ENCODE measurements around the gene NOTCH4. TPM values are rescaled to one million over a fixed set of nuclear protein-coding genes. Genes with fewer than 3 reads are reported as not detected.

Gene NOTCH4
- total and polyA plus RNA-seq, 9 of the 15 experiments (the other 6 are each of a cell fraction or from before 2014, with no cell fraction given) = 0.24 to 4.3 (median 1.7) TPM

- TF ChIP-seq ETS1 (conservative IDR thresholded peaks at IDR 0.05; ENCODE audit: control insufficient read depth, low read depth, low read length) (no peak), ZNF311 (CRISPR knock-in tag; IDR thresholded peaks at IDR 0.05) (no peak), DMBX1 (CRISPR knock-in tag; IDR thresholded peaks at IDR 0.05; ENCODE audit: borderline replicate concordance) (no peak), RNF2 (IDR thresholded peaks at IDR 0.05) (no peak), E4F1 (CRISPR knock-in tag; IDR thresholded peaks at IDR 0.05; ENCODE audit: borderline replicate concordance) (no peak), MAFK (IDR thresholded peaks at IDR 0.05; ENCODE audit: low read length) (no peak), THRB (CRISPR knock-in tag; conservative IDR thresholded peaks at IDR 0.05) (no peak), ZNF146 (CRISPR knock-in tag; IDR thresholded peaks at IDR 0.05; ENCODE audit: unreplicated experiment) (no peak), CBFA2T2 (conservative IDR thresholded peaks at IDR 0.05) (no peak), CBFA2T3 (IDR thresholded peaks at IDR 0.05) (no peak), ZC3H8 (IDR thresholded peaks at IDR 0.05) (no peak), U2AF2 (optimal IDR thresholded peaks at IDR 0.05; ENCODE audit: low read depth, low read length) (no peak), THAP12 (CRISPR knock-in tag; IDR thresholded peaks at IDR 0.05) (no peak), ZNF778 (CRISPR knock-in tag; IDR thresholded peaks at IDR 0.05) (no peak), ZFX (CRISPR knock-in tag; IDR thresholded peaks at IDR 0.05) (peak; percentile 21; the same call in 1 of the 2 replicates), ZNF740 (CRISPR knock-in tag; IDR thresholded peaks at IDR 0.05) (0 out of 2 replicates have a peak, but pooled peaks have one; percentile 20), ZNF740 (tag; IDR thresholded peaks at IDR 0.05) (peak in 1 of 2 experiments; percentile 95; a peak in 2 of 4 replicates), ZBTB26 (CRISPR knock-in tag; IDR thresholded peaks at IDR 0.05) (no peak)
Observed at GRCh38 chr6:32151863-32152768, 71.8 kb downstream of the NOTCH4 start, which contains the start of gene PRRT1 (continued).

Data from K562 (cell line).